Stimulated activated CD4-positive, alpha-beta T cell treated with anti-CD3 and anti-CD28 coated beads, Interleukin-15, amount 100 ng/mL, for 48 hours (primary cell): Measurements from ENCODE around the gene ATP11C.
"Not testable (repeated sequence)": the region's sequence is repeated elsewhere in the genome, so short reads cannot be mapped to it uniquely, and the experiment has no call there.

Source experiments
- DNase-seq, 2 donors: peaks; one replicate each; pipeline ENCODE4 v3.0.0-alpha.2; 2020; ENCODE audit warnings: low read depth in 2 of 2

The ATP11C gene

DNA sequence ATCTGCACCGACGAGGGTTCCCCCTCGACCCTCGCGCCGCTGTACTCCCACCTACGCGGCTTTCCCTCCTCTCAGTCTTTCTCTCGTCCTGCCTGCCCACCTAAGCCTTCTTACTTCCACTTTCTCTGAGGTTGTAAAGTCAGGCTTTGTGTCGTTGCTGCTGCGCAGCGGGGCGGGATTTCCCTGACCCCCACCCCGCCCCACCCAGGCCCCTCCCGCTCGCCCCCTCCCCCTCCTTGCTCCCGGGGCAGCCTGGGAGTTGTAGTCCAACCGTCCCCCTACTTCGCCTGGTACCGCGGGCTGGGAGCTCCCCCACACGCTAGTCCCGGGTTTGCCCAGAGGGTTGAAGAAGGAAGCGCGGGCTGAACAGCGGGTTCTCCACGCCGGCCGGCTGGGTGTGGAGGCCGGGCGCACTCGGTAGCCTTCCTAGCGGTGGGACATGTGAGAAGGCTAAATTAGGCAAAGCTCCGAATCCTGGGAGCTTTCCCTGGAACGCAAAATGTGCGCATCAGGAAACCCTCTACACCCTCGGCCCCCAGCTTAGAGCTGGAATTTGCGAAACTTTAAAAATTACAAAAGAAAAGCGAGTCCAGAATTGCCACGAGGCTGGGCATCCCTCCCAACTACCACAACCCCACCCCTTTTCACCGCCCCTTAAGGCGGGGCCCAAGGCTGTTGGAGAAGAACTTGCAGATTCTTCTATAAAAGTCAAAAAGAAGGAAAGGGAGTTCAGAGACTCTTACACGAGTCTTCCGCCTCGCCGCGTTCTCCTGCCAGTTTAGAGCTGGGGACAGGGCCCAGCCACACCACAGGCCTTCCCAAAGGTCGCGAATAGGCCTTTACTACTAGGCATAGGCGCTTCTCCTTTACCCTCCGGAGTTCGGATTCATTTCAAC is at the start of gene ATP11C:
Gene ATP11C (minus strand): TSS at position 153 of the 896 bp plus-strand sequence. CDS start 1,011 bp downstream, outside the sequence.
- peak; percentile 67 to 72 for DNase-seq

- no peak for DNase-seq
Measured at GRCh38 chrX:139974471-139974870, 41.6 kb upstream of the ATP11C start.

GRCh38 chrX:139972629-139973624 is 40.1 kb upstream of the ATP11C start:
- DNase-seq = no peak

- no peak for DNase-seq
Measured at GRCh38 chrX:139972113-139972512, 39.3 kb upstream of the ATP11C start.

DNA sequence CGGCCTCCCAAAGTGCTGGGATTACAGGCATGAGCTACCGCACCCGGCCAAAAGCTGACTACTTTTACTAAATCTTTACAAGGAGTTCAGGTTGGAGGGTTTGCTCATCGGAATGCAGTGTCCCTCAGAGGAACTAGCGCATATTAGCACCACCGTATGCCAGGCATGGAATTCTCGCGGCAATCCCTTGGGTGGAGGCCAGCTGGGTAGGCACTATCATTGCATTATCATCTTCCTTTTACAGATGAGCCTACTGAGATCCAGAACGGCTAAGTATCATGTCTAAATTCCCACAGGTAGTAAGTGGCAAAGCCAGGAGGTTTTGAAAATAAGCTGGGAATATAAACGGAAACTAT is 38.5 kb upstream of the ATP11C start:
- DNase-seq = no peak

GRCh38 chrX:139969286-139969685 is 36.4 kb upstream of the ATP11C start:
- DNase-seq = no peak

GRCh38 chrX:139967750-139968149 is 34.9 kb upstream of the ATP11C start:
- no peak for DNase-seq

- DNase-seq = no peak
Measured at GRCh38 chrX:139967300-139967699, 34.4 kb upstream of the ATP11C start.

DNA sequence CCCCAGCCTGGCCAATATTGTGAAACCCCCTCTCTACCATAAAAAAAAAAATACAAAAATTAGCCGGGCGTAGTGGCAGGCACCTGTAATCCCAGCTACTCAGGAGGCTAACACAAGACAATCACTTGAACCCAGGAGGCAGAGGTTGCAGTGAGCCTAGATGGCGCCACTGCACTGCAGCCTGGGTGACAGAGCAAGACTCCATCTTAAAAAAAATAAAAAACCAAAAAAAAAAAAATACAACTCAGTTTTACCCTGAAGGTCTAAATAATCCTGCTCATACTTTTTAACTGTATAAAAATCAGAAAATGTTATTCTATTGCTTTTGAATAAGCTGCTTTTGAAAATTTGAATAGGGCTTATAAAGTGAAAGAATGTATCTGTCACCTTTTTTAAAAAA is 33.3 kb upstream of the ATP11C start:
- DNase-seq = not testable (repeated sequence)

GRCh38 chrX:139965421-139965820 is 32.6 kb upstream of the ATP11C start, which contains the start of gene CXorf66:
TSS of gene CXorf66 (minus strand) at chrX:139965521. CDS start at chrX:139965496, 25 bp downstream.
- no peak for DNase-seq

GRCh38 chrX:139961091-139961490 is 28.2 kb upstream of the ATP11C start:
- not testable (repeated sequence) for DNase-seq

GRCh38 chrX:139949703-139950102 is 16.9 kb upstream of the ATP11C start:
- DNase-seq = no peak

DNA sequence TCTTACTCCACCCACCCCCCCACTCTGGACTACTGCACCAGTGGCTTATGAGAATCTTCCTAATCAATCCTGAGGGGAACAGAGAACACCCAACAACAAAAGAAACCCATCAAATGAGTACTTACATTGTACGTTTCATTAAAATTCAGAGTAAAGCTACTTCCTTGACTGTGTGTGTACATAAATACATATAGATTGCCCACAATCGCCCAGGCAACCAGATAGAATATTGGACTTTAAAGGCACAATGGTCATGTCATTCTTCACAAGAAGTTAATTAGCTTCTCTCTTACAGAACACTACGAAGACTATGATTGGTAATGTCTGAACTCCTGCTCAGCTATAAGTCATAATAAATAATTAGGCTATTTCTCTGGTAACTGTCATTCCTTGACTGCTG is 12.2 kb upstream of the ATP11C start:
- DNase-seq = no peak

DNA sequence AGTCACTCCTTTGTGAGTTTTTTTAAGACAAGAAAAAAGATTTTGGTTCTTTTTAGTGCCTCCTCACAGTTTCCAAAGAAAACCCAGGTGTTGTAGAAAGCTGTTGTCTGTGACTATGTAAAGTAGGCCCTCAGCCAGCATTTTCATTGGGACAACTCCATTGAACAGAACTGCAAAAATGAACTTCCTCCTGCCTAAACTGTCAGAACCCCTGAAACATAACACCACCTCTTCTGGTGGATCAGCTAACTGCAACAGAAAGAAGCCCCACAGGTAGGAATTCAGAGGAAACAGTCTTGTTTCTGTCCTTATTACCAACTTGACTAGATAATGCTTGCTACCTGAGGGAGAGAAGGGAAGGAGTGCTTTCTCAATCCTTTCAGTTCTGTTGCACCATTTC is 3.4 kb upstream of the ATP11C start:
- DNase-seq = no peak

DNA sequence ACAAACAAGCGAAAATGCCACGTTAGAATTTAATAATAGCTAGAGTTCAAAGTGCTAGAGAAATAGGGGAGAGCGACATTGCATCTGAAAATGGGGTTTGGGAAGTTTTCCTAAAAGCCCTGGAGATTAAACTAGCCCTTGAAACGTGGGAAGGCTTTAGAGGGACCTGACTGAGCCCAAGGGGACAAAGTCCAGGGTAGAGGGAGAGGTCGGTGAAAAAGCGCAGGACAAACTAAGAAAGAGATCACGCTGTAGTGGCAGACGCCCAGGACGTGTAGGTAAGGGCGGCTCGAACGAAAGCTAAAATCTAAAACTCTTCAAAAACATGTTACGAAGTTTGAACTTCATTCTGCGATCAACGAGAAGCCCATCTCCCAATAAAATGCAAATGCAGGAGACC is 1.1 kb upstream of the ATP11C start:
- no peak for DNase-seq

GRCh38 chrX:139932073-139932900 is 566 bp downstream of the ATP11C start:
- peak; percentile 3 to 15 for DNase-seq

- DNase-seq = no peak
Measured at GRCh38 chrX:139931646-139932072, 1.2 kb downstream of the ATP11C start.

DNA sequence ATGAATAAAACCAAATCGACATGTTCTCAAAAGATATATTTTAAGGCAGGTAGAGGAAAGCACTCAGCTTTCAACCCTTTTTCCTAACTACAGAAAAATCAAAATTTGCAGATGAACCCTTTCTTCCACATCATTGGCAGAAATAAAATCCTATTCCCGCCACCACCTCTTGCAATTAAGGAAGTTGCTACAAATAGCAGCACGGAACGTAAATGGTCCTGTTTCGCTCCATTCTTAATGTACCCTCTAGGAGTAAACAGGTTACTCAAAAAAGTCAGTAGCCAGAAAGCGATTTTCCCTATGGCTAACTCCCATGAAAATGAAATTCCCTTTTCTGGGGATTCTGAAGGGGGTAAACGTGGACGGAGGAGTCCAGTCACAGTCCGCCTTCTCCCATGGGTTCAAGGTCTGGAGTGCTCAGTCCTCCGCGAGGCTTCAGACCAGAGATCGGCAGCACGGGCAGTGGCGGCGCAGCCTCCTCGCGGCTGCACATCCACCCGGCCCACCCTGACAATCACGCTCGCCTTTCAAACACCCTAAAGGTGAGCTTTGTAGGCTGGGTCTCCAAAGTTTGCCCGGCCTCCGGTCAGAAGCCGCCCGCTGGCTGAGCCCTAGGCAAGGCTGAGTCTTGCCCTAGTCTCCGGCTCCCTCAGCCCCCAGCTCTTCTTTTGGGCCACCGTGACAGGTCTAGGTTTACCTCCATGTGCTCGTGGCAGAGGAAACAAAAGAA is 1.8 kb downstream of the ATP11C start:
- DNase-seq = no peak

GRCh38 chrX:139930401-139930800 is 2.5 kb downstream of the ATP11C start:
- DNase-seq = no peak

DNA sequence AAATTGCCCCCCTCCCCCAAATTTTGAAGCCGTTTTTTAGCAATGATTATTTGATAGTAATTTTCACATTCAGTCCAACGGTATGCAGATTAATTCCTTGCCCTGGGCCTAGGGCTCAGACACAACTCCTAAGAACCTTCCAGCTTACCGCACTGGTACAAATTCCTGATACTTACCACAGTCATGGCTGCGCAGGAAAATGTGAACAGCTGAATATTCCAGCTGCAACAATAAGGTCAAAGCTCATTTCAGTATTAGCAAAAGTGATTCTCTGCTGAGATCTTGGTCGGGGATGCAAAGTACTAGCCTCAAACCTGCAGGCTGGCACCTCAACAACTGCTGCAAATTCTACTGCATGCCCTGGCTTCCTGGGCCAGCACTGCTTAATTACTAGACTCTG is 3.0 kb downstream of the ATP11C start:
- DNase-seq = no peak

- no peak for DNase-seq
Measured at GRCh38 chrX:139924696-139925095, 8.2 kb downstream of the ATP11C start.
